Endothelial cell of umbilical vein (primary cell): ENCODE data around the gene BACE1-AS. TPM values are rescaled to one million over a fixed set of nuclear protein-coding genes. Genes with fewer than 3 reads are reported as not detected.

Experiments
- BruUV-seq: library from RNA; stranded (reverse); fragments of 400-500 nt; replicated peaks from 2 replicates; lab custom pipeline; 2021; lab: Mats Ljungman, UMichigan
- CTCF ChIA-PET: fragments of 300-600, 350-600 bp; sonication (Branson Sonifier 250); formaldehyde crosslinking; loops from one replicate; lab custom pipeline; 2021; ENCODE audit warnings: antibody characterized with exemption, inconsistent platforms; lab: Charles Lee
- POLR2A ChIA-PET: fragments of 300-600, 350-600 bp; sonication (Branson Sonifier 250); formaldehyde crosslinking; loops from one replicate; lab custom pipeline; 2021; ENCODE audit warnings: antibody characterized with exemption, inconsistent platforms; lab: Charles Lee
- DNase-seq: peaks from one replicate; pipeline ENCODE4 v3.0.0-alpha.2; 2011; ENCODE audit warnings: low read depth, low spot score
- FAIRE-seq: peaks from 2 replicates; lab custom pipeline; 2011; peaks lifted over from hg19 to GRCh38; lab: Jason Lieb, UNC
- H2AFZ ChIP-seq: 2 replicates; pipeline ENCODE4 v1.6.0; 2012; ENCODE audit warnings: low read depth, low read length, control low read depth, inconsistent platforms
- H3K27ac ChIP-seq: 2 replicates; pipeline ENCODE4 v1.5.1; 2011; ENCODE audit warnings: low read depth, mild to moderate bottlenecking, control low read depth, low read length, moderate library complexity; ENCODE audit not compliant: insufficient read depth
- H3K27me3 ChIP-seq, 2 experiments: 2 replicates each; pipeline versions ENCODE4 v1.6.0 to v1.6.1; 2011; ENCODE audit warnings: low read length in 2 of 2, mixed read lengths in 1 of 2; ENCODE audit not compliant: control insufficient read depth in 2 of 2, insufficient read depth in 2 of 2
- H3K36me3 ChIP-seq, 2 experiments: 2 replicates in 1 of 2; 3 replicates in 1 of 2; pipeline ENCODE4 v1.5.1; 2011; ENCODE audit warnings: low read length in 2 of 2, mild to moderate bottlenecking in 1 of 2, moderate library complexity in 1 of 2; ENCODE audit not compliant: control insufficient read depth in 2 of 2, insufficient read depth in 2 of 2; ENCODE audit errors: extremely low read depth in 1 of 2
- H3K4me1 ChIP-seq: 3 replicates; pipeline ENCODE4 v1.5.1; 2011; ENCODE audit warnings: mild to moderate bottlenecking, low read length; ENCODE audit not compliant: control insufficient read depth, insufficient read depth; ENCODE audit errors: extremely low read depth
- H3K4me2 ChIP-seq: 2 replicates; pipeline ENCODE4 v1.6.1; 2011; ENCODE audit warnings: low read length, control low read depth, mixed read lengths; ENCODE audit not compliant: insufficient read depth
- H3K4me3 ChIP-seq, 3 experiments: fragments of 200-600 bp in 1 of 3; sonication (generic), shearing (Covaris generic) in 1 of 3; replicated peaks in 1 of 3; 2 replicates each; pipeline ENCODE4 v1.5.1; 2011 to 2016; ENCODE audit warnings: control low read depth in 3 of 3, low read length in 3 of 3, mild to moderate bottlenecking in 2 of 3, inconsistent platforms in 1 of 3, low read depth in 1 of 3, moderate library complexity in 1 of 3; ENCODE audit not compliant: insufficient read depth in 1 of 3
- H3K79me2 ChIP-seq: 2 replicates; pipeline ENCODE4 v1.6.0; 2012; ENCODE audit warnings: low read length, inconsistent platforms; ENCODE audit not compliant: control insufficient read depth, insufficient read depth
- H3K9ac ChIP-seq: replicated peaks from 2 replicates; pipeline ENCODE3; 2011; ENCODE audit warnings: low read length, control low read depth; ENCODE audit not compliant: insufficient read depth; ENCODE audit errors: extremely low read depth
- H3K9me1 ChIP-seq: replicated peaks from 3 replicates; pipeline ENCODE4 v1.6.0; 2011; ENCODE audit warnings: mild to moderate bottlenecking, low read length; ENCODE audit not compliant: control insufficient read depth, insufficient read depth; ENCODE audit errors: extremely low read depth
- H3K9me3 ChIP-seq: replicated peaks from 2 replicates; pipeline ENCODE4 v1.5.1; 2012; ENCODE audit warnings: low read length, inconsistent platforms; ENCODE audit not compliant: control insufficient read depth, insufficient read depth
- H4K20me1 ChIP-seq: replicated peaks from 2 replicates; pipeline ENCODE3; 2011; ENCODE audit warnings: mild to moderate bottlenecking, low read length; ENCODE audit not compliant: control insufficient read depth, insufficient read depth; ENCODE audit errors: extremely low read depth
- EZH2 ChIP-seq: IDR thresholded peaks from 2 replicates; pipeline ENCODE4 v1.6.1; 2012; ENCODE audit warnings: borderline replicate concordance, low read depth, mild to moderate bottlenecking, moderate library complexity, low read length, inconsistent platforms; ENCODE audit not compliant: severe bottlenecking
- GATA2 ChIP-seq: IDR thresholded peaks from 2 replicates; pipeline ENCODE4 v1.7.0; 2011; ENCODE audit warnings: low read depth, mild to moderate bottlenecking, moderate library complexity, mixed read lengths, low read length; ENCODE audit not compliant: insufficient read length, insufficient read depth
- MAX ChIP-seq: IDR thresholded peaks from 2 replicates; pipeline ENCODE4 v1.6.1; 2011; ENCODE audit not compliant: insufficient read depth, insufficient read length
- MYC ChIP-seq: IDR thresholded peaks from one replicate; pipeline ENCODE4 v1.6.1; 2011; ENCODE audit warnings: mild to moderate bottlenecking, low read depth, low read length
- POLR2A ChIP-seq: IDR thresholded peaks from 2 replicates; pipeline ENCODE4 v1.6.1; 2012; ENCODE audit warnings: low read depth, mild to moderate bottlenecking, control low read depth, low read length
- POLR2AphosphoS5 ChIP-seq: IDR thresholded peaks from 2 replicates; pipeline ENCODE4 v1.6.1; 2012; ENCODE audit warnings: low read depth, mild to moderate bottlenecking, control low read depth, low read length, moderate library complexity; ENCODE audit not compliant: insufficient read depth
- dilution Hi-C: fragments of 300-500 bp; cut with MboI; formaldehyde crosslinking; loops from one replicate; pipeline ENCODE4 v1.15.0; 2019; ENCODE audit warnings: low sequenced_read_pairs; ENCODE audit not compliant: extremely low pct_ligation_motif_present
- intact Hi-C: fragments of 100-400 bp; cut with micrococcal nuclease; formaldehyde crosslinking; loops from one replicate; pipeline ENCODE4 v1.10.0; 2022
- polyA plus RNA-seq, 4 experiments: library from polyadenylated mRNA; depleted of rRNA in 3 of 4; stranded (reverse) in 3 of 4; unstranded in 1 of 4; fragments of >200 nt; gene quantifications; 2 replicates each; pipeline versions ENCODE4 v1.2.1 to v1.2.3, GENCODE V29; 2011 to 2012; ENCODE audit warnings: missing spikeins in 1 of 4
- total RNA-seq: library from RNA; stranded (reverse); gene quantifications from 2 replicates; pipeline ENCODE4 v1.2.3, GENCODE V29; 2021
- TF ChIP-seq, protein P1 (sequence below), 2 donors: IDR thresholded peaks; 1 replicate in 1 of 2; 2 replicates in 1 of 2; pipeline ENCODE4 v1.5.1; 2011; ENCODE audit warnings: low read length in 2 of 2, mild to moderate bottlenecking in 2 of 2, moderate library complexity in 2 of 2, control low read depth in 1 of 2, inconsistent platforms in 1 of 2, low read depth in 1 of 2; ENCODE audit not compliant: insufficient read depth in 1 of 2; ENCODE audit errors: extremely low read depth in 1 of 2

BACE1-AS gene
- total and polyA plus RNA-seq, 2 donors (not counting 3 experiments of a cell fraction or from before 2014, with no cell fraction given): 7.6 to 8.1 TPM

GRCh38 chr11:117249571-117249970, 41.6 kb upstream of the BACE1-AS start:
- Histone ChIP-seq H3K9me3 (no peaks in the 10 kb centered on the region), H3K9ac (no peak overlapping the region), H3K27me3 (no peaks in the 10 kb centered on the region), H3K4me3 (no peak overlapping the region), H4K20me1 (no peaks in the 10 kb centered on the region), H3K36me3 (peaks cover 5 to 7% of the 10 kb centered on the region in 2 experiments), H3K79me2 (no peaks in the 10 kb centered on the region), H2AFZ (no peak overlapping the region), H3K4me1 (no peaks in the 10 kb centered on the region), H3K27ac (no peak overlapping the region), H3K4me2 (no peak overlapping the region), H3K9me1 (no peaks in the 10 kb centered on the region)
- FAIRE-seq (no peak), DNase-seq (no peak)
- intact Hi-C loops (no loop called here), dilution Hi-C loops (no loop called here)
- CTCF ChIA-PET: no interaction called here
- POLR2A ChIA-PET: no interaction called here
- TF ChIP-seq, protein P1, sequence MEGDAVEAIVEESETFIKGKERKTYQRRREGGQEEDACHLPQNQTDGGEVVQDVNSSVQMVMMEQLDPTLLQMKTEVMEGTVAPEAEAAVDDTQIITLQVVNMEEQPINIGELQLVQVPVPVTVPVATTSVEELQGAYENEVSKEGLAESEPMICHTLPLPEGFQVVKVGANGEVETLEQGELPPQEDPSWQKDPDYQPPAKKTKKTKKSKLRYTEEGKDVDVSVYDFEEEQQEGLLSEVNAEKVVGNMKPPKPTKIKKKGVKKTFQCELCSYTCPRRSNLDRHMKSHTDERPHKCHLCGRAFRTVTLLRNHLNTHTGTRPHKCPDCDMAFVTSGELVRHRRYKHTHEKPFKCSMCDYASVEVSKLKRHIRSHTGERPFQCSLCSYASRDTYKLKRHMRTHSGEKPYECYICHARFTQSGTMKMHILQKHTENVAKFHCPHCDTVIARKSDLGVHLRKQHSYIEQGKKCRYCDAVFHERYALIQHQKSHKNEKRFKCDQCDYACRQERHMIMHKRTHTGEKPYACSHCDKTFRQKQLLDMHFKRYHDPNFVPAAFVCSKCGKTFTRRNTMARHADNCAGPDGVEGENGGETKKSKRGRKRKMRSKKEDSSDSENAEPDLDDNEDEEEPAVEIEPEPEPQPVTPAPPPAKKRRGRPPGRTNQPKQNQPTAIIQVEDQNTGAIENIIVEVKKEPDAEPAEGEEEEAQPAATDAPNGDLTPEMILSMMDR (IDR thresholded peaks at IDR 0.05; ENCODE audit: extremely low read depth in 1 of 2, insufficient read depth in 1 of 2, low read depth in 1 of 2, low read length in 2 of 2): no peak
- no peak for TF ChIP-seq GATA2
- no TSS peak for BruUV-seq

DNA sequence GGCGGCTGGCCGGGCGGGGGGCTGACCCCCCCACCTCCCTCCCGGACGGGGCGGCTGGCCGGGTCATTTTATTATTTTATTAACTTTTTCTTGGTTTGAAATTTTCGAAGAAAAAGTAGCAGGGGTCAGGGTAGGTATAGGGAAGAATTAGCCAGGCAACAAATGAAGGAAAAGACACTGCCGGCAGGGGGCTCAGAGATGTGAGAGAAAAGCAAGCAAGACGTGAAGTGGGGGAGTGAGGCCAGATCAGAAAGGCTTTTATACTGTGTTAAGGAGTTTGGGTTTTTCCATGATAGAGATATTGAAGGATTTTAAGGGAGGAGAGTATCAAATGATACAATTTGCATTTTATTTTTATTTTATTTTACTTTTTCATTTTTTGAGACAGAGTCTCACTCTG, 39.6 kb upstream of the BACE1-AS start:
- ChIA-PET POLR2A (no interaction called here), CTCF (no interaction called here)
- Histone ChIP-seq H3K79me2 (no peaks in the 10 kb centered on the region), H3K9me1 (no peaks in the 10 kb centered on the region), H3K9ac (no peak overlapping the region), H3K4me2 (no peak overlapping the region), H3K27me3 (no peaks in the 10 kb centered on the region), H3K4me1 (no peaks in the 10 kb centered on the region), H3K4me3 (no peak overlapping the region), H3K27ac (no peak overlapping the region), H3K9me3 (no peaks in the 10 kb centered on the region), H2AFZ (no peak overlapping the region), H4K20me1 (no peaks in the 10 kb centered on the region), H3K36me3 (peaks cover 5 to 10% of the 10 kb centered on the region in 2 experiments)
- TF ChIP-seq POLR2AphosphoS5: no peak
- no peak for TF ChIP-seq MYC
- no peak for TF ChIP-seq POLR2A
- TF ChIP-seq EZH2: no peak
- no peak for TF ChIP-seq MAX
- no TSS peak for BruUV-seq
- no peak for FAIRE-seq
- intact Hi-C loops (no loop called here), dilution Hi-C loops (no loop called here)
- no peak for DNase-seq
